ENCODE measurements around the gene KLHDC7A. TPM values are rescaled to one million over a fixed set of nuclear protein-coding genes. Genes with fewer than 3 reads are reported as not detected.

KLHDC7A gene
- total and polyA plus RNA-seq, 2 donors (not counting 3 experiments of a cell fraction or from before 2014, with no cell fraction given): not detected

- H3K79me2 ChIP-seq (ENCODE audit: control insufficient read depth, insufficient read depth, low read length): no peaks in the 10 kb centered on the region
- no peaks in the 10 kb centered on the region for H3K9me3 ChIP-seq (replicated peaks; ENCODE audit: control insufficient read depth, insufficient read depth, low read length)
- intact Hi-C loops (cut with micrococcal nuclease) (no loop called here), dilution Hi-C loops (cut with MboI; ENCODE audit: extremely low pct_ligation_motif_present, low sequenced_read_pairs) (no loop called here)
- H3K9ac ChIP-seq (replicated peaks; ENCODE audit: extremely low read depth, insufficient read depth, low read length): no peak overlapping the region
- no peaks in the 10 kb centered on the region for H4K20me1 ChIP-seq (replicated peaks; ENCODE audit: control insufficient read depth, extremely low read depth, insufficient read depth, low read length)
- no peaks in the 10 kb centered on the region for H3K9me1 ChIP-seq (replicated peaks; ENCODE audit: control insufficient read depth, extremely low read depth, insufficient read depth, low read length)
- no peak overlapping the region for H3K4me2 ChIP-seq (ENCODE audit: insufficient read depth, low read length)
- ChIA-PET POLR2A (no interaction called here), CTCF (no interaction called here)
- H3K36me3 ChIP-seq (ENCODE audit: control insufficient read depth in 2 of 2, extremely low read depth in 1 of 2, insufficient read depth in 2 of 2, low read length in 2 of 2): no peaks in the 10 kb centered on the region
- H3K4me1 ChIP-seq (ENCODE audit: control insufficient read depth, extremely low read depth, insufficient read depth, low read length): no peaks in the 10 kb centered on the region
- no TSS peak for BruUV-seq (replicated peaks)
- no peak overlapping the region for H3K4me3 ChIP-seq (replicated peaks in 1 of 3; ENCODE audit: insufficient read depth in 1 of 3, low read depth in 1 of 3, low read length in 3 of 3)
- TF ChIP-seq POLR2AphosphoS5 (IDR thresholded peaks at IDR 0.05; ENCODE audit: insufficient read depth, low read depth, low read length) (no peak), GATA2 (IDR thresholded peaks at IDR 0.05; ENCODE audit: insufficient read depth, insufficient read length, low read depth, low read length) (no peak), CTCF (IDR thresholded peaks at IDR 0.05; ENCODE audit: extremely low read depth in 1 of 2, insufficient read depth in 1 of 2, low read depth in 1 of 2, low read length in 2 of 2) (no peak), POLR2A (IDR thresholded peaks at IDR 0.05; ENCODE audit: low read depth, low read length) (no peak), JUN (IDR thresholded peaks at IDR 0.05; ENCODE audit: borderline replicate concordance, insufficient read depth, insufficient read length, low read depth) (no peak), EZH2 (IDR thresholded peaks at IDR 0.05; ENCODE audit: borderline replicate concordance, low read depth, low read length, severe bottlenecking) (no peak), MYC (IDR thresholded peaks at IDR 0.05; ENCODE audit: low read depth, low read length) (no peak), FOS (IDR thresholded peaks at IDR 0.05; ENCODE audit: borderline replicate concordance, insufficient read depth, low read length) (no peak), MAX (IDR thresholded peaks at IDR 0.05; ENCODE audit: insufficient read depth, insufficient read length) (no peak)
- DNase-seq (ENCODE audit: low read depth, low spot score) (no peak), FAIRE-seq (no peak)
- no peak overlapping the region for H2AFZ ChIP-seq (ENCODE audit: low read depth, low read length)
- no peaks in the 10 kb centered on the region for H3K27me3 ChIP-seq (ENCODE audit: control insufficient read depth in 2 of 2, insufficient read depth in 2 of 2, low read length in 2 of 2)
- no peak overlapping the region for H3K27ac ChIP-seq (ENCODE audit: insufficient read depth, low read depth, low read length)
Measured at GRCh38 chr1:18532390-18533170, 51.9 kb downstream of the KLHDC7A start.

Measured in endothelial cell of umbilical vein (primary cell).